NB4 (cell line): ENCODE data around the gene FAIM2.

Experiments used
- POLR2A ChIP-seq: IDR thresholded peaks from 2 replicates; pipeline ENCODE4 v1.6.1; 2011; ENCODE audit warnings: mild to moderate bottlenecking; ENCODE audit not compliant: insufficient read length; ENCODE audit errors: extremely low read depth
- TF ChIP-seq, protein P1 (sequence below): IDR thresholded peaks from one replicate; pipeline ENCODE4 v1.5.1; 2012; ENCODE audit warnings: low read depth, low read length

DNA sequence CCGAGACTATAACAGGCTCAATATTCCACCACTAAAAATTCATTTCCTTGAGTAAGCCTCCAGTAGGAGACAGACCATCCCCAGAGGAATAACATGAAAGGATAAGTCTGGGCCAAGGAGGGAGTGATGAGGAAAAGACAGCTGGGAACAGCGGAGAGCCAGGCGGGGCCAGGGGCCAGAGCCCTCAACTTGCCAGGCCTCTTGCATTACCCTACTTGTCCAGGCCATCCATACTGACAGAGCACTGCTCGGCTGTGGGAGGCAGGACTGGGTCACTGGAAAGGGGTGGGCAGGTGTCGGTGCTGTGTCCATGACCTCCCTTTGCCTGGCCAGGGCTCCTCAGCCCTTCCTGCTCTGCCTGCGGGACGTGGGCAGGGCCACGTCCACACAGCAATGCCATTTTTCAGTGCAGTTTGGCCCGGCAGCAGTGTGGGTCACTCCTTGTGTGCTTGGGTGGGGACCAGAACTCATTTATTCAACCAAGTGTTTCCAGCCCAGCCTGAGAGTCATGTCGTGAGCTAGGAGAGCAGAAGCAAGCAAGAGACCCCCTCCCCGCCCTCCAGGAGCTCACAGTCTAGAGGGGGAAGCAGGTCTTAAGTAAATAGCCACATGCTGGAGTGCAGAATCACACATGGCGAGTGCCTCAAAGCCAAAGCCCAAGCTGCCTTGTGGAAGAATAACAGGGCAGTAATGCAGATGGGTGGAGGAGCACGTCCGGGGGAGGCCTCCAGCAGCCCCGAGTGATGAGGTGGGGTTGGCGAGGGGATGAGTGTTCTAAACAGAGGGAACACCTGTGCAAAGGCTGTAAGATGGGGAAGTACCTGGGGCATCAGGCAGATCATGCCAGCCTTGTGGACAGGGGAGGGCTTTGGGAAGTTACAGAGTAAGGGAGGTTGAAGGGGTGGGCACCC is 8.9 kb upstream of the FAIM2 start:
- TF ChIP-seq, protein P1, sequence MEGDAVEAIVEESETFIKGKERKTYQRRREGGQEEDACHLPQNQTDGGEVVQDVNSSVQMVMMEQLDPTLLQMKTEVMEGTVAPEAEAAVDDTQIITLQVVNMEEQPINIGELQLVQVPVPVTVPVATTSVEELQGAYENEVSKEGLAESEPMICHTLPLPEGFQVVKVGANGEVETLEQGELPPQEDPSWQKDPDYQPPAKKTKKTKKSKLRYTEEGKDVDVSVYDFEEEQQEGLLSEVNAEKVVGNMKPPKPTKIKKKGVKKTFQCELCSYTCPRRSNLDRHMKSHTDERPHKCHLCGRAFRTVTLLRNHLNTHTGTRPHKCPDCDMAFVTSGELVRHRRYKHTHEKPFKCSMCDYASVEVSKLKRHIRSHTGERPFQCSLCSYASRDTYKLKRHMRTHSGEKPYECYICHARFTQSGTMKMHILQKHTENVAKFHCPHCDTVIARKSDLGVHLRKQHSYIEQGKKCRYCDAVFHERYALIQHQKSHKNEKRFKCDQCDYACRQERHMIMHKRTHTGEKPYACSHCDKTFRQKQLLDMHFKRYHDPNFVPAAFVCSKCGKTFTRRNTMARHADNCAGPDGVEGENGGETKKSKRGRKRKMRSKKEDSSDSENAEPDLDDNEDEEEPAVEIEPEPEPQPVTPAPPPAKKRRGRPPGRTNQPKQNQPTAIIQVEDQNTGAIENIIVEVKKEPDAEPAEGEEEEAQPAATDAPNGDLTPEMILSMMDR: no peak
- TF ChIP-seq POLR2A: no peak
